Measurements from ENCODE around the gene HPGDS.
"Not testable (repeated sequence)": the region's sequence is repeated elsewhere in the genome, so short reads cannot be mapped to it uniquely, and the experiment has no call there.

HPGDS gene

DNA sequence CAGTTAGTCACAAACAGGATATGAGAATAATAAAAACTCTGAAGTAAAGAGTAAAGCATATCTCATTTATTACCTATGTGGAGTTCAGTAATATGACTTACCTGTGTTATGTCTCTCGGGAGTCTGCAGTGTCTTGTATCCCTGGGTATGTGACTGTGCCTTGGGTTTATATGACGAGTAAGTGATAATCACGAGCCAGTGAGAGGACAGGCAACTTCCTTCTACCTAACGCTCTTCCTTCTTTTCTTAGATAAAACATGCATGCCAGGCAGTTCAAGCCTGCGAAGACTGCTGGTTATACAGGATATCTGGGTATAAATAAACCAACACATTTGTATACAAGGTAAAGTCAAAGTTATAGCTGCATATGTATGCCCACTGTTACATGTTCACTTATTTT is at the start of gene HPGDS:
HPGDS (minus strand) TSS at position 143 of the 400 bp plus-strand sequence. CDS start 8,207 bp downstream, outside the sequence.
- no peak for DNase-seq

DNA sequence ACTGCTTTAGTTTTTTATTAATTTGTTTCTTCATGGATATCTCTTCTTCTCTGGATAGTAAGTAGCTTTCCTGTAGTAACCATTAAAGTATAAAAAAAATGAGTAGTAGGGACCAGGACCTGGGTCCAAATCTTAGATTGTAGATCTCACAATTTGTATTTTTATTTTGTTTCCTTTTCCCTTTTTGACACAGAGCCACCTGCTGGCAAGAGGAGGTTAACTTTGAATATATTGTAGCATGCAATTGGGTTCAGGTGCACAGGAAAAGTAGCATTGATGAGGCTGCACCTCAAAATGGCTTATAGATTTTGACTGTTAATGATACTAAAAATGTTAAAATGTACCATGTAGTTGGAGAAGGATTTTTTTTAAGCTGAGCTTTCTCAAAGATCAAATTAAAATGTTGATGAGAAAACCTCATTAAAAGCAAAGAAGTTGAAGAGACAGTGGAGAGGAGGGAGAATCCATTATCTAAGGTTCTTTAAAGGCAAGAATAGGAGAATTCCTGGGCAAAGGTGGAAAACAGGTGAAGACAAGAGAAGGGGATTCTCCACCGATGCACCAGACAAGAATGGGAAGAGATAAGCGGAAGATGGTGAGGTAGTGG is 48.3 kb upstream of the HPGDS start:
- no peak for DNase-seq

DNA sequence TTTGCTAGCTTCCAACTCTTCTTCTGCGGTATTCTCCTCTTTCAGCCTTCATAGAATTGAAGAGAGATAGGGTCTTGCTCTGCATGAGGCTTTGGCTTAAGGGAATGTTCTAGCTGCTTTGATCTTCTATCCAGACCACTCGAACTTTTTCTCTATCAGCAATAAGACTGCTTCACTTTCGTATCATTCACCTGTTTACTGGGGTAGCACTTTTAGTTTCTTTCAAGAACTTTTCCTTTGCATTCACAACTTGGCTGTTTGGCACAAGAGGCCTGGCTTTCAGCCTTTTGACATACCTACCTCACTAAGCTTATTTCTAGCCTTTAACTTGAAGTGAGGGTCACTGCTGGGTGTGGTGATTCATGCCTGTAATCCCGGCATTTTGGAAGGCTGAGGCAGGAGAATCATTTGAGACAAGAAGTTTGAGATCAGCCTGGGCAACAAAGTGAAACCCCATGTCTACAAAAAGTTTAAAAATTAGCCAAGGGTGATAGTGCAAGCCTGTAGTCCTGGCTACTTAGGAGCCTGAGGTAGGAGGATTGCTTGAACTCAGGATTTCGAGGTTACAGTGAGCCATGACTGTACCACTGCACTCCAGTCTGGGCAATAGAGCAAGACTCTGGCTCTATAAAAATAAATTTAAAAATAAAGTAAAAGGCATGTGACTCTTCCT is 47.1 kb upstream of the HPGDS start:
- no peak for DNase-seq

DNA sequence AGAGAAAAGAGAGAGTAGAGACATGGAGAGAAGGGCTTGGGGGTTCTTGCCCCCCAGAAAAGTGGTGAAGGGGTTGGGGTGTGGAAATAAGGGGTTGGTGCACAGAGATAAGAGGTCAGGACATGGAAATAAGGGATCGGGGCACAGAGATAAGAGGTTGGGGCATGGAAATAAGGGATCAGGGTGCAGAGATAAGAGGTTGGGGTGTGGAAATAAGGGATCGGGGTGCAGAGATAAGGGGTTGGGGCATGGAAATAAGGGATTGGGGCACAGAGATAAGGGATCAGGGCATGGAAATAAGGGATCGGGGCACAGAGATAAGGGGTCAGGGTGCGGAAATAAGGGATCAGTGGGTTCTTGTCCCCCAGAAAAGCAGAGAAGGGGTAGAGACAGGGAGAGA is 45.3 kb upstream of the HPGDS start:
- DNase-seq, result not testable (repeated sequence)

DNA sequence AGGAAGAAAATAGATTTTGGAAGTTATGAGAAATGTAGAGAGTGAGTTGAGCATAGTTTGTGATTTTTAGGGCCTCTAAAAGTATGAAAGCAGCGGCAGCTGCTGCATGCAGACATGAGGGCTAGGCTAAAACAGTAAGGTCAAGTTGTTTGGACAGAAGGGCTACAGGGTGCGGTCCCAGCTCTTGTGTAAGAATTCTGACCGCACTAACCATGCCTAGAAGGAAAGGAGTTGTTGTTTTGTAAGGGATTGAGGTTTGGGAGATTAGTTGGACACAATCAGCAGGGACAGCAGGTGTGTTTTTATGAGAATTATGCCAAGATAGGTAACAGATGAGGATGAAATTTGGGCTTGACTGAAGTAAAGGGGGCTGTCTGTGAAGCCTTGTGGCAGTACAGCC is 42.8 kb upstream of the HPGDS start:
- not testable (repeated sequence) for DNase-seq

DNA sequence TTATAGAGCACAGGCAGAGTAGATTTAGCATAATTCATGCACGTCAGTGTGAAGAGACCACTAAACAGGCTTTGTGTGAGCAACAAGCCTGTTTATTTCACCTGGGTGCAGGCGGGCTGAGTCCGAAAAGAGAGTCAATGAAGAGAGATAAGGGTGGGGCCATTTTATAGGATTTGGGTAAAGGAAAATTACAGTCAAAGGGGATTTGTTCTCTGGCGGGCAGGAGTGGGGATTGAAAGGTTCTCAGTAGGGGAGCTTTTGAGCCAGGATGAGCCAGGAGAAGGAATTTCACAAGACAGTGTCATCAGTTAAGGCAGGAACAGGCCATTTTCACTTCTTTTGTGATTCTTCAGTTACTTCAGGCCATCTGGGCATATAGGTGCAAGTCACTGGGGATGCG is 40.3 kb upstream of the HPGDS start:
- not testable (repeated sequence) for DNase-seq

DNA sequence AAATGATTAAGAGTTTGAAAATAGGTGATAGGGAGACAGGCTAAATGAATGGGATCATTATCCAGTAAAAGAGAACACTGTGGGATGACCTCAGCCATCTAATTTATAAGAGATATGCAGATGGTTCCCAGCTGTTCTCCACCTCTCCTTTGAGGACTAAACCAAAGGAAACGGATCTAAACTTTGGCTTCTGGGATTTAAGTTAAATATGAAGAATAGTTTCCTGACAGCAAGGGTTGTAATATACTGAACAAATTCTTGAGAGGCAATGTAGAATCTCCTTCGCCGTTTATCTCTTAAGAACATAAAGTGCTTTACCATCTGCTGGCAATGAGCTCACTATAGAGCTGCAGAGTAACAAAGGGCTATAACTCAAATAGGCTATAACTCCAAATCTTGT is 35.4 kb upstream of the HPGDS start:
- no peak for DNase-seq

DNA sequence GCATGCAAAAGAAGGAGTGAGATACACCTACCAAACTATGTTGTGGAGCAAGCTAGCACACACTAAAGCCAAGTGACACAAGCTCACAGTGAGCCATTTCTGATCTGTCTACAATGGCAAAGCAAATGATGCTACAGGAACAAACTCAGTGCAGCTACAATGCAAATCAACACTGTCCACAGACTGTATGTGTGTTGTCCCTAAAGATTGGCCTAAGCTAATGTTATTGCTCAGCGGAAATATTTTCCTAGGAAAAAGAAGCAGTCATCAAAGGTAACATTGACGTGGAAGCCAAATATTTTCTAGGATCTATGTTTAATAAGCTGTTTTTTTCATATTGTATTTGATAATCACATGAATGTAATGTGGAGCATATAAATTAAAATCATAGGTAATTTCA is 34.7 kb upstream of the HPGDS start:
- no peak for DNase-seq

DNA sequence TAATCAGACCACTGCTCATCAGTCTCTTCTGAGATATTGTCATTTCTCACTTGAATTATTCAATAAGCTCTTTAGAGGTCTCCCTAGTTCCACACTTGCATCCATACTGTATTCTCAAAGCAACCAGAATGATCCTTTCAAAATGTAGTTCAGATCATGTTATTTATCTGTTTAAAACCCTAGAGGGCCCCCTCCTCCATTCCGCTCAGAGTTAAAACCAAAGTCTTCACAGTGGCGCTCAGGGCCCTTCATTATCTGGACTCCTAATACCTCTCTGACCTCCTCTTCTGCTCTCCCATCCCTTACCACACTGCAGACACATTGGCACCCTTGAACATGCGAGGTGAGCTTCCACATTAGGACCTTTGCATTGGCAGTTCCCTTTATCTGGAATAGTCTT is 32.7 kb upstream of the HPGDS start:
- no peak for DNase-seq

DNA sequence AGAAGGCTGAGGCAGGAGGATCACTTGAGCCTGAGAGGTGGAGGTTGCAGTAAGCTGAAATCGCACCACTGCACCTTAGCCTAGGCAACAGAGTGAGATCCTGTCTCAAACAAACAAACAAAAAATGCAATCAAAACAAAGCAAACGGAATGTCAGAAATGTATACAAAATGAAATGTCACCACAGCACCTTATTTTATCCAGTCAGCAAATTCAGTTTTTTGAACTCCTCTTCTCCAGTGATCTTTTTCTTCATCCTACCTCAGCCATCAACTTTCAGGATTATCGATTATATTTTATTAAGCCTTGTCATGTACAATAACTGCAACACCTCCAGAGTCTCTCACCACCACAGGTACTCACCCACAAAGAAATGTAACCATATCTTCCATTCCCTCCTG is 31.1 kb upstream of the HPGDS start:
- DNase-seq, result no peak

DNA sequence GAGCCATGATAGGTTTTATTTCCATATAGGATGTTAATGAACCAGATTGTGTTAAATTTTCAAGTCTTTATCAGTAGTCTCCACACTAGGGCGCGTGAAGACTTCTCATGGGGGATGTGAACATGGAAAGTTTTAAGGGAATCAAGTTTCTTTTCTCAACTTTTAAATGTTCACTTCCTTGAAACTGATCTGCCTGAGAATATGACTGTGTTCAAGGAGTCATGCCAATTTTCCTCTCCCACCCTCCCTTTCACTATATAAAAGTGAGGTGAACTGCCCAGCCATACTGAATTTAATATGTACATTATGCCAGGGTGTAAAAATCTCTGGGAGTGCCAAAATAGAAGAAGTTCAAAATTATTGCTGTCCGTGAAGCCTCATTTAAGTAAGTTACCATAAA is 30.4 kb upstream of the HPGDS start:
- DNase-seq, result no peak

DNA sequence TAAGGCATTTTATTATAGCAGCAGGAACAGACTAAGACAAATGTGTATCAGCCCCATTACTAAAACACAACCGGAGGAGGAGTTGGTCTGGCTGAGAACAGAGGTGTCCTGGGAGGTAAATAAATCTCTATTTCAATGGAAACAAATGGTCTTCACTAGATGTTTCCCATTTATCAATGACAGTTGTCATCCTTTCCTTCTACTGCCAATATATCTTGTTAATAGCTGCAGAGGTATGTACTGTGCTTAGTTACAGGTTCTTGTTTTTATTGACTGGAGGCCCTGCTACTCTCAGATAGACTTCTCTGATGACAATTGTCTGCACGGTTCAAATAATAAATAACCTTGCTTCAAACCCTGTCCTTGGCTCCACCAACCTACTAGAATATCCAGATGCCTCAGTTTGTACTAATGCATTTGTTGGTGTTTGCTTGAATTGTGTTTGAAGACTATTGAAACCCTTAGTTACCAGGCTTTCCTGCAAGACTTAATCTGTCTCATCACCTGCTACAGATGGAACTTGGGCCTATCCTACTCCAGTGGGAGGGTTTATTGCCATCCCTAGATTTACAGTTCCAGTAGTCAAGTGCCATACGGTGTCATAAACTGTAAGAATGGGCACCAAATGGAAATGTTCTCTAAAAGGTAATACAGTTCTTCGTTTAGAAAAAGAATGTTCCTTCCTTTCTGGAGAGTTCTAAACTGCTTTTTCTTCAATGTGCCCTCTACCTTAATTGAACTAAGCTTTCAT is 29.8 kb upstream of the HPGDS start:
- no peak for DNase-seq

DNA sequence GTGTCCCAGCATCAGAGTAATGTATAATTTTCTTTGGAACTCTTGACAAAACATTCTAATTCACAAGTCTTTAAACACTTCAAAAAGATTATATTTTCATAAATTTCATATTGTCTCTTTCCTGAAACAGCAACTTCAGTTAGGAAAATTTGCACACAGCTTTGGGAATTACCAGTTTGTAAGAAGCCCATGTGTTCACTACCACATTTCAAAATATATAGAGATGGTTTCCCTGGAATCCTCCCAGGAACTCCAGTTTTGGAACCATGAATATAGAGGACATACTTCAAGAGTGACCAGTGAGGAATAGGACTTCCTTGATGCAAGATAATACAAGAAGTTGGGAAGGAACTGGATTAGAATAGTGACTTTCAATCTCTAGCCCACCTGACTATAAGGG is 28.7 kb upstream of the HPGDS start:
- no peak for DNase-seq

DNA sequence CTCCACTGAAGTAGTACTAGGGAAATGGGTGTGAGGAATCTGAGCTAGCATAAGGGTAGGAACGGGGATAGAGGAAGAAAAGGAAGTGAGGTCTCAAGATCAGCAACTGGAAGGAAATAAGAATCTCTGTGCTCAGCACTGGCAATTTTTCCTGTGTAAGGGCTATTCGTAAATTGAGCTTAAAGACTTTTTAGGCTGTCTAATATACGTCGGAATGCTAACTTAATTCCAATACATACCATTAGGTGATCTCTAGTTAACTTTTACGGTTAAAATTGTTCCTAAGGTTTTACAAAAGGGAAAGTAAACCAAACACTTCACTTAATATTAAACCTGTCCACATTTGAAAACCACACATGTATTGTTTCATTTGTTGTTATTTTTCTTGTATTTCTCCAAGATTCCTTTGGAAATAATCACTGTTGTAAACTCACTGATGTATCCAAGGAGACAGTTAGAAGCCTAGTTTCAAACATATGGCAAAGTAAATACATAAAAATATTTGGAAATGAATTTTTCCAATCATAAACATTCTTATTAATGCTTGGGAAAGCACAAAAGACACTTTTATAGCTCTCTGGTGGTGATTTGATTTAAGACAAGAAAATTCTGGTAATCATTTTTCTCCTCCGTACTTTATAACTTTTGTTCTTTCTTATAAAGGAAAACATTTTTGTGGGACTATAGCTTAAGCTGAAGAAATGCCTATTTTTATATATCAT is 28.1 kb upstream of the HPGDS start:
- no peak for DNase-seq

DNA sequence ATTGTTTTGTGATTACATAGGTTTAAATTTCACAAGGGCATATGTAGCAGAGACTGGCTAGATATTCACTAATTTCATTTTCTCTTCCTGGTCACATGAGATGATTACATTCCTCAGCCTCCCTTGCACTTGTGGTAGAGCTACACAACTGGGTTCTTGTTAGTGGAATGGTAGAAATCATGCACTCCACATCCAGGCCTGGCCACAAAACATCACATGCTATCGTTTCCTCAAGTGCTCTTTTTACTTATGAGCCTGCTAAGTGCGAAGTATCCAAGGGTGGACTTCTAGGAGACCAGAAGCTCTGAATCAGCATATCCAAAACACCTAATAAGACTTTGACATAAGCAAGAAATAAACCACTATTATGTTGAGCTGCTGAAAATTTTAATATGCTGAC is 26.4 kb upstream of the HPGDS start:
- DNase-seq, result no peak

DNA sequence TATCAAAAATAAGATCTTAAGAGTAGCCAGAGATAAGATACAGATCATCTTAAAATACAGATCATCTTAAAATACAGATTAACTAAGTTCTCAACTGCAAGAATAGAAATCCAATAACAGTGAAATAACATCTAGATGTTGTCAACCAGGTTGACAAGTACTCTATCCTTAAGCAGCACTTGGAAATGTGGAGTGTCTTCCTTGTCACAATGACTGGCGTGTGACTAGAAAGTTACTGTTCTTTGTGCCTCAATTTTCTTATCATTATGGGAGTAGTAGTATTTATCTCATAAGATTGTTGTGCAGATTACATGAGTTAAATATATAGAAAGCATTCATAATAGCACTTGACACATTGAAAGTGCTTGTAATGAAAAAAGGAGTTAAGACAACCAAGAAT is 25.8 kb upstream of the HPGDS start:
- DNase-seq, result no peak

DNA sequence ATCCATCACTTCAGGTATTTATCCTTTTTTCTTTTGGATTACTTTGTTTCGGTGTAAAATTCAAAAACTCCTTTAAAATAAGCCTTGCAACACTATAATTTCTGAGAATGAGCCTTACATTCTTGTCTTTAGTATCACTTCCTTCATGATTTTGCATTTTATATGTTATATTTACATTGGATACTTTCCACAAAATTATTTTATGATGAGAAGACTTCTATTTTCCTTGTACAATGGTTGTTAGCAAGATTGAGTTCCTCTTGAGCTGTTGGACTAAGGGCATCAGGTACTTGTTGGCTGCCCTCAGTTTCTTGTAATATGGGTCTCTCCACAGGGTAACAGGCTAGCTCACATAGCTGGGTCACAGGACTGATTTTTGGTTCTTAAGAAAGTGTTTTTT is 22.7 kb upstream of the HPGDS start:
- DNase-seq, result no peak

DNA sequence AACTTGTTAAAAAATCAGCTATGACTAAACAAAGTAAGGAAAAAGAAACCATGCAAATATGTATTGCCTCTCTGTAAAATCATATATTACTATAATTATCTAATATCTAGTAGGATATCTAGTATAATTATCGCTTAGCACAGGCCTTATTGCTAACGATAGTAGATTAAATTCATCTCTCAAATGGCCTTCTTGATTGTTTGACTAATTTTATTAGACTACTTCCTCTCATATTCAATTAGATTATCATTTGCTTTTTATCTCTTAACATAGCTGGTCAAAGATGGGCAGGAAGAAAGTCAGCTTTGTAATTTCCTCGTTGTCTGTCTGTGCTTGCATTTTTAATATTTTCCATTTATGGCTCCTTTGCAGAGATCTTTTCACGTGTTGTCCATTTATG is 21.9 kb upstream of the HPGDS start:
- DNase-seq, result no peak

DNA sequence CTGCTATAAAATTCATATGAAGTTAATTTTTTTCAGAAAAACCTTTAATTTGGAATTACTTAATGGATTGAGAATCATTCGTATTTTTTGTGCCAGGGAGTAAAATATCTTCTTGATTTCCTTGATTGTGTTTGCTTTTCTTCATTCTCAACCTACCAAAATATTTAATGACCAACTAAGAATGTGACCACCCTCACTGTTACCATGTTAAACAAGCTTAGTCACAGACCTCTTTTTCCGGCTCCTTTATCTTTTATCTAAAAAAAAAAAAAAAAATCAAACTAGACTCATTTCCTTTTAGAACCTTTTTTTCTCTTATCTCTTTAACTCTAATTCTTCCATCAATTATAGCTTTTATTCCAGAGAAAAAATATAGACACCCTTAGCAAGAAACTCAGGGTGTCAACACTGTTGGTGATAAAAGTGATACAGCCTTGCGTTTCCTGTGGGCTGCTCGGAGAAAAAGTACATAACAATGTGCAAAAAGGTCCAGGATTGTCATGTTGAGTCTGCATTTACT is 20.6 kb upstream of the HPGDS start:
- DNase-seq, result no peak

DNA sequence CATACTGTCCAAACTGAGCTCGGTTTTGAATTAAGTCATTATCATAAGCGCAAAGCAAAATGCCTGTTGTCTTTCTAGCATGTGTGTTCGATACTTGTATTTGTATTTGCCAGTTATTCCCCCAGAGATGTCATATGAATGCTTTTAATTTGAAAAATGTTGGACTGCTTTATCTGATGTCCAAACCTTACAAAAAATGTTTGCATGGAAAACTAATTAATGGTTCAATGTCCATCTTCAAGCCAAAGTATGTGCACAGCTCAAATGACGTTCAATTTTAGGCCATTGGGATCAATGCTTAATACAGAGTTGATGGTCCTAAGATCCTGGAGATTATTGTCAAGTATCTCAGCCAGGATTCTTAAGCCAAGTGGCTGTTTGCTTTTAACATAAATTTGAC is 17.2 kb upstream of the HPGDS start:
- DNase-seq, result no peak

DNA sequence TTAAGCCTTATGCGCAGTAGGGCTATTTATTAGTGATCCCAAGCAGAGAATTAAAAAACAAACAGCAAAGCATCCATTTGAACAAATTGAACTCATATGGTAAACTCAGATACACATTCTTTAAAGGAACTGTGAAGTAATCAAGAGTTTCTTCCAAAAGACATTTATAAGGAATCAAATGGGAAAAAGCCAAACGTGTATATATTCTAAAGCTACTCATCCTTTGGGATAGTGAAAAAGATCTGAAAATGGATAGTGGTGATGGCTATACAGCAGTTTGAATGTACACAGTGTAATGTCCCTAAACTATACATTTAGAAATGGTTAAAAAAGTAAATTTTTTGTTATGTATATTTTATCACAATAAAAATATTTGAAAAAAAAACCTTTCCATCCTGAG is 16.6 kb upstream of the HPGDS start:
- no peak for DNase-seq

DNA sequence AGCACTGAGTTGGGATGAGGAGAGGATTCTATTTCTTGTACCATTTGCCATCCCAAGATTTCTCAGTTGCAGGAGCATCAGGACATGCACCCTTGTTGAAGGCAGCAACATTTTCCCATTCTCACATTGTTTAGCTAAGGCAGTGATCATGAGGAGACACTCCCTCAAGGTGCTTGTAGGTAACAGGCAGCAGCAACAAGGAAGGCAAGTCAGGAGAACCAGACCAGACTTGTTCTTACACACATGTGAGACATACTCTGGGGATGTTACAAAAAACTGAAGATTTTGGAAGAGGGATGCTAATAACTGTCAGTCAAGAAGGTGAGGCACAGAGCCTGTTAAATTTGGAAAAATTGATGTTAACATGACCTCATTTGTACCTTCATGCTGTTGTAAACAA is 15.5 kb upstream of the HPGDS start:
- no peak for DNase-seq

DNA sequence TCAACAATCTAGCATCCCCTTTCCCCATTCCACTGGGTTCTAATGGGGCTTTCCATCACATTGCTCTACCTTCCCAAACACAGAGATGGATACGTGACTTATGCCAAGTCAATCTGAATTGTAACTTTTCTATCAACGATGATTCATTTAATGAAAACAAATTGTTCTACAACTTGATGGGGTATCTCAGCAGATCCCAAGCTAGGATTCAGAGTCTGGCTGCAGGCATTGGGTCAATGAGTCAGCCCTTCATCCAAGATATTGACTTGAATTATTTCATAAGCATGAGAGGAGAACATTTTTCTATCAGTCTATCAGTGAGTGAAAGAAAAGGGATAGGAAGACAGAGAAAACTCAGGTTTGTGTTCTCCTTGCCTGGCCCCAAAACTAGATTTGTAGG is 15.0 kb upstream of the HPGDS start:
- DNase-seq, result no peak

DNA sequence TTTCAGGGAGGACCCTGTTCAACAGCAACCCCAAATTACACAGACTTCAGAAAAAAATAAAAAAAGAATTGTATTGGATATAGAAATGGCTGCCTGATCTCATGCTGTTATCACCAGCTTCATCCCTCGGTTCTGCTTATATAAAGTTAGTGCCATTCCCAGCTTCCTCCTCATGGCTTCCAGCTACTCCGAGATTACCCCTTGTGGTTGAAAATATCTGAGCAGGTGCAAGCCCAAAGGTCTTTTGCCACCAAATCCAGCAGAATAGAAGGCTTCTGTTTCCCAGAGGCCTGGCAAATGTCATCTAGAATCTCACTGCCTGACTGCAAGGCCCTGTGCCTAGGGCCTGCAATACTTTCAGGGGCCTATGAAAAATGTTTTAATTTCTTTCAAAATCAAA is 13.8 kb upstream of the HPGDS start:
- no peak for DNase-seq
